H1 (cell line): ENCODE measurements around the gene MDH1. TPM values are rescaled to one million over a fixed set of nuclear protein-coding genes. Genes with fewer than 3 reads are reported as not detected.
A peak's percentile ranks its signal among the peaks of the same experiment; 100 is the strongest.

Source experiments
- CTCF ChIA-PET: fragments of 300-600 bp; sonication (Branson Sonifier 250); formaldehyde crosslinking; loops from one replicate; lab custom pipeline; 2021; ENCODE audit not compliant: partially characterized antibody; lab: Charles Lee
- POLR2A ChIA-PET: fragments of 300-600 bp; sonication (Branson Sonifier 250); formaldehyde crosslinking; loops from one replicate; lab custom pipeline; 2021; ENCODE audit warnings: inconsistent platforms; ENCODE audit not compliant: partially characterized antibody; lab: Charles Lee
- DNase-seq, 2 experiments: peaks; one replicate each; pipeline versions ENCODE4 v3.0.0 to v3.0.0-alpha.2; 2010 to 2022; ENCODE audit warnings: low spot score in 2 of 2, low read depth in 1 of 2, mixed read lengths in 1 of 2
- FAIRE-seq: peaks from 2 replicates; lab custom pipeline; 2011; peaks lifted over from hg19 to GRCh38; lab: Jason Lieb, UNC
- H2AFZ ChIP-seq: 2 replicates; pipeline ENCODE4 v1.8.1; 2012; ENCODE audit warnings: low read length, inconsistent platforms
- H2AK5ac ChIP-seq: 2 replicates; pipeline ENCODE4 v1.6.1; 2013; ENCODE audit warnings: low read depth, low read length
- H2BK120ac ChIP-seq: replicated peaks from 2 replicates; pipeline ENCODE3; 2013; ENCODE audit warnings: low read depth, low read length, inconsistent platforms
- H2BK12ac ChIP-seq: 2 replicates; pipeline ENCODE4 v1.6.1; 2013; ENCODE audit warnings: low read depth, low read length
- H2BK15ac ChIP-seq: 2 replicates; pipeline ENCODE4 v1.6.1; 2013; ENCODE audit warnings: low read length
- H2BK20ac ChIP-seq: 2 replicates; pipeline ENCODE4 v1.6.1; 2013; ENCODE audit warnings: low read length
- H2BK5ac ChIP-seq: 2 replicates; pipeline ENCODE4 v1.6.1; 2013; ENCODE audit warnings: low read depth, low read length
- H3K14ac ChIP-seq: 2 replicates; pipeline ENCODE4 v1.6.1; 2013; ENCODE audit warnings: inconsistent platforms; ENCODE audit not compliant: insufficient read length
- H3K18ac ChIP-seq: 2 replicates; pipeline ENCODE4 v1.6.1; 2013; ENCODE audit warnings: low read length; ENCODE audit errors: extremely low read depth
- H3K23ac ChIP-seq: 2 replicates; pipeline ENCODE4 v1.6.1; 2013; ENCODE audit warnings: inconsistent platforms; ENCODE audit not compliant: insufficient read length
- H3K23me2 ChIP-seq: 2 replicates; pipeline ENCODE4 v1.6.1; 2013; ENCODE audit warnings: low read depth, low read length
- H3K27ac ChIP-seq: 2 replicates; pipeline ENCODE4 v1.6.1; 2011; ENCODE audit warnings: low read depth, low read length, inconsistent platforms
- H3K27me3 ChIP-seq, 4 experiments: replicated peaks in 1 of 4; 1 replicate in 1 of 4; 2 replicates in 3 of 4; pipeline versions ENCODE4 v1.6.1 to v1.8.1; 2011 to 2013; ENCODE audit warnings: low read length in 3 of 4, mild to moderate bottlenecking in 3 of 4, inconsistent platforms in 2 of 4, mixed read lengths in 2 of 4, moderate library complexity in 1 of 4; ENCODE audit not compliant: control insufficient read depth in 3 of 4, insufficient read depth in 3 of 4; ENCODE audit errors: extremely low read depth in 1 of 4
- H3K36me3 ChIP-seq, 4 experiments: 2 replicates each; pipeline versions ENCODE4 v1.6.1 to v1.8.1; 2011 to 2013; ENCODE audit warnings: mild to moderate bottlenecking in 4 of 4, low read length in 3 of 4, moderate library complexity in 2 of 4, control low read depth in 1 of 4, inconsistent platforms in 1 of 4; ENCODE audit not compliant: insufficient read depth in 4 of 4, control insufficient read depth in 2 of 4
- H3K4ac ChIP-seq: replicated peaks from 2 replicates; pipeline ENCODE3; 2013; ENCODE audit warnings: low read length, low read depth, mixed read lengths, inconsistent platforms; ENCODE audit not compliant: insufficient read length
- H3K4me1 ChIP-seq, 4 experiments: replicated peaks in 1 of 4; 1 replicate in 1 of 4; 2 replicates in 3 of 4; pipeline versions ENCODE4 v1.6.1 to v1.8.1; 2011 to 2013; ENCODE audit warnings: low read length in 3 of 4, inconsistent platforms in 2 of 4, mixed read lengths in 1 of 4; ENCODE audit not compliant: insufficient read depth in 4 of 4, control insufficient read depth in 3 of 4
- H3K4me2 ChIP-seq, 2 experiments: 2 replicates each; pipeline versions ENCODE4 v1.6.1 to v1.8.1; 2011 to 2013; ENCODE audit warnings: low read depth in 2 of 2, low read length in 2 of 2, control low read depth in 1 of 2, inconsistent platforms in 1 of 2, mild to moderate bottlenecking in 1 of 2; ENCODE audit not compliant: insufficient read depth in 1 of 2
- H3K4me3 ChIP-seq, 4 experiments: fragments of 200-600, 300-600 bp in 1 of 4; sonication (generic), shearing (Covaris generic), sonication (Bioruptor Twin) in 1 of 4; 2 replicates each; pipeline versions ENCODE4 v1.5.1 to v1.8.1; 2011 to 2016; ENCODE audit warnings: low read length in 4 of 4, low read depth in 3 of 4, control low read depth in 2 of 4, inconsistent platforms in 2 of 4, mild to moderate bottlenecking in 2 of 4, mixed read lengths in 1 of 4, moderate library complexity in 1 of 4; ENCODE audit not compliant: insufficient read depth in 2 of 4; ENCODE audit errors: extremely low read depth in 1 of 4
- H3K56ac ChIP-seq: replicated peaks from 2 replicates; pipeline ENCODE3; 2013; ENCODE audit warnings: low read depth, mild to moderate bottlenecking, mixed read lengths, low read length, inconsistent platforms; ENCODE audit not compliant: insufficient read length
- H3K79me1 ChIP-seq: 2 replicates; pipeline ENCODE4 v1.6.1; 2013; ENCODE audit warnings: low read depth, low read length, control low read depth
- H3K79me2 ChIP-seq, 2 experiments: 2 replicates each; pipeline versions ENCODE4 v1.6.1 to v1.8.1; 2012 to 2013; ENCODE audit warnings: low read length in 2 of 2, mild to moderate bottlenecking in 2 of 2, inconsistent platforms in 1 of 2; ENCODE audit not compliant: insufficient read depth in 2 of 2, control insufficient read depth in 1 of 2
- H3K9ac ChIP-seq, 4 experiments: replicated peaks in 1 of 4; 1 replicate in 1 of 4; 2 replicates in 3 of 4; pipeline versions ENCODE4 v1.6.1 to v1.8.1; 2011 to 2013; ENCODE audit warnings: low read depth in 3 of 4, low read length in 3 of 4, control low read depth in 2 of 4, mild to moderate bottlenecking in 2 of 4, moderate library complexity in 2 of 4, inconsistent platforms in 1 of 4; ENCODE audit errors: extremely low read depth in 1 of 4
- H3K9me3 ChIP-seq, 2 experiments: 2 replicates each; pipeline versions ENCODE4 v1.6.1 to v1.8.1; 2012 to 2013; ENCODE audit warnings: mild to moderate bottlenecking in 2 of 2, moderate library complexity in 2 of 2, control low read depth in 1 of 2, inconsistent platforms in 1 of 2, low read depth in 1 of 2, low read length in 1 of 2, mixed read lengths in 1 of 2; ENCODE audit not compliant: insufficient read depth in 2 of 2
- H4K20me1 ChIP-seq, 2 experiments: replicated peaks in 1 of 2; 2 replicates each; pipeline versions ENCODE3 to v1.8.1; 2011 to 2013; ENCODE audit warnings: inconsistent platforms in 2 of 2, low read length in 2 of 2, mild to moderate bottlenecking in 1 of 2; ENCODE audit not compliant: insufficient read depth in 2 of 2, control insufficient read depth in 1 of 2
- H4K5ac ChIP-seq: 2 replicates; pipeline ENCODE4 v1.6.1; 2013; ENCODE audit warnings: low read length, low read depth, mixed read lengths, inconsistent platforms; ENCODE audit not compliant: insufficient read length
- H4K8ac ChIP-seq: 2 replicates; pipeline ENCODE4 v1.8.0; 2013; ENCODE audit warnings: mild to moderate bottlenecking, moderate library complexity, low read length, inconsistent platforms; ENCODE audit not compliant: insufficient read depth; ENCODE audit errors: extremely low read depth
- H4K91ac ChIP-seq: replicated peaks from 2 replicates; pipeline ENCODE3; 2013; ENCODE audit warnings: low read length, mixed read lengths, inconsistent platforms; ENCODE audit not compliant: insufficient read length
- ASH2L ChIP-seq: fragments of 200-600, 300-600 bp; sonication (generic); IDR thresholded peaks from one replicate; pipeline ENCODE4 v1.7.1; 2017; ENCODE audit warnings: low read length
- CREB1 ChIP-seq: IDR thresholded peaks from 2 replicates; pipeline ENCODE4 v1.6.1; 2012; ENCODE audit warnings: inconsistent platforms
- JUN ChIP-seq: IDR thresholded peaks from 2 replicates; pipeline ENCODE4 v1.6.1; 2011; ENCODE audit warnings: low read depth, mild to moderate bottlenecking, improper control_type of control experiment, low read length
- KDM1A ChIP-seq: fragments of 200-600, 300-600 bp; sonication (generic); IDR thresholded peaks from 2 replicates; pipeline ENCODE4 v1.7.1; 2016; ENCODE audit warnings: mild to moderate bottlenecking, low read length, borderline replicate concordance
- RBBP5 ChIP-seq: IDR thresholded peaks from 2 replicates; pipeline ENCODE4 v1.7.1; 2012; ENCODE audit warnings: low read depth, mild to moderate bottlenecking, inconsistent platforms, low read length, moderate library complexity, borderline replicate concordance
- RFX5 ChIP-seq: IDR thresholded peaks from 2 replicates; pipeline ENCODE4 v1.6.1; 2011; ENCODE audit warnings: low read depth, low read length, improper control_type of control experiment, borderline replicate concordance
- SAP30 ChIP-seq: fragments of 300-600 bp; sonication (generic); IDR thresholded peaks from 2 replicates; pipeline ENCODE4 v1.7.1; 2012; ENCODE audit warnings: low read length, moderate library complexity, mild to moderate bottlenecking, inconsistent platforms; ENCODE audit not compliant: insufficient read depth, insufficient replicate concordance
- SIX5 ChIP-seq: IDR thresholded peaks from 2 replicates; pipeline ENCODE4 v1.6.1; 2011; ENCODE audit warnings: mild to moderate bottlenecking, low read depth, low read length
- TAF1 ChIP-seq: IDR thresholded peaks from 2 replicates; pipeline ENCODE4 v1.6.1; 2011; ENCODE audit warnings: mild to moderate bottlenecking, low read depth, low read length
- YY1 ChIP-seq: IDR thresholded peaks from 2 replicates; pipeline ENCODE4 v1.6.1; 2011; ENCODE audit warnings: low read depth, mild to moderate bottlenecking, low read length
- WGBS, 2 experiments: shearing (Covaris generic) in 1 of 2; methylation state at CpG; one replicate each; pipeline versions ENCODE4 v1.1.6 to v1.1.7; 2013 to 2015; ENCODE audit warnings: low lambda C conversion rate in 2 of 2, mixed read lengths in 2 of 2, inconsistent platforms in 1 of 2, low coverage in 1 of 2, missing lambda C conversion rate in 1 of 2; ENCODE audit not compliant: insufficient replicate concordance in 2 of 2, insufficient coverage in 1 of 2, insufficient read length in 1 of 2; ENCODE audit errors: extremely low coverage in 1 of 2, missing lambda C conversion rate in 1 of 2; 5-methylcytosine and 5-hydroxymethylcytosine counted together
- polyA plus RNA-seq, 7 experiments: library from polyadenylated mRNA; depleted of rRNA in 3 of 7; stranded (reverse) in 5 of 7; unstranded in 2 of 7; fragments of >200 nt in 5 of 7; fragments of 200-250 nt in 2 of 7; gene quantifications; 1 replicate in 5 of 7; 2 replicates in 1 of 7; 4 replicates in 1 of 7; pipeline versions ENCODE4 v1.2.1 to v1.2.3, GENCODE V29; 2011 to 2013; ENCODE audit warnings: missing spikeins in 2 of 7, mixed read lengths in 2 of 7
- total RNA-seq: library from RNA; stranded (reverse); fragmentation: NEBNext Ultra II Directional; extraction: Animal tissue kit (Norgen Biotek cat#: 25700); gene quantifications from 2 replicates; pipeline ENCODE4 v1.2.1, GENCODE V29; 2021
- TF ChIP-seq, protein P1 (sequence below): IDR thresholded peaks from 2 replicates; pipeline ENCODE4 v1.6.1; 2011; ENCODE audit warnings: low read depth, mild to moderate bottlenecking, low read length; ENCODE audit not compliant: insufficient read depth

MDH1 gene
- total and polyA plus RNA-seq, 2 of the 8 experiments (the other 6 are each of a cell fraction or from before 2014, with no cell fraction given): 353 to 376 TPM

DNA sequence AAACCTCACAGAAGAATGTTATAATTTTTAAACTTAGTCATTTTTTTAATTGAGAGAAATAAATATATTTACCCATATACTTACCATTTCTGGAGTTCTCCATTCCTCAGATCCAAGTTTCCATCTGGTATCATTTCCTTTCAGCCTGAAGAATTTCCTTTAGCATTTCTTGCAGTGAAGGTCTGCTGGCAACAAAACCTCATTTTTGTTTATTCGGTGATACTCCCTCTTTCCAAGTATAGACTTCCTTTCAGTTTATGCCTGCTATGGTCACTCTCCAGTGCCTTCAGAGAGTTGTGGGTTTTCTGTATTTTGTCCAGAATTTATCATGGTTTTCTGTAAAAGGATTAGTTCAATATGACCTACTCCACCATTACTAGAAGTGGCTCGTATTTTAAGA lies 17.5 kb upstream of the MDH1 start:
- H3K27me3 ChIP-seq: no peaks in the 10 kb centered on the region
- no peak overlapping the region for H3K4me3 ChIP-seq
- no peak overlapping the region for H3K4ac ChIP-seq
- DNase-seq: no peak
- no peak overlapping the region for H3K4me2 ChIP-seq
- no peak overlapping the region for H3K18ac ChIP-seq
- no peak overlapping the region for H2BK12ac ChIP-seq
- H3K9ac ChIP-seq: no peak overlapping the region
- no peaks in the 10 kb centered on the region for H3K79me1 ChIP-seq
- H3K23me2 ChIP-seq: no peaks in the 10 kb centered on the region
- FAIRE-seq: peak; percentile 28
- H4K8ac ChIP-seq: no peak overlapping the region
- H2AFZ ChIP-seq: no peak overlapping the region
- TF ChIP-seq JUN (no peak), YY1 (no peak), RBBP5 (no peak), RFX5 (no peak), ASH2L (no peak), SIX5 (no peak), TAF1 (no peak), SAP30 (no peak), CREB1 (no peak), KDM1A (no peak)
- TF ChIP-seq, protein P1, sequence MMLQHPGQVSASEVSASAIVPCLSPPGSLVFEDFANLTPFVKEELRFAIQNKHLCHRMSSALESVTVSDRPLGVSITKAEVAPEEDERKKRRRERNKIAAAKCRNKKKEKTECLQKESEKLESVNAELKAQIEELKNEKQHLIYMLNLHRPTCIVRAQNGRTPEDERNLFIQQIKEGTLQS: no peak
- no peaks in the 10 kb centered on the region for H3K9me3 ChIP-seq
- H2AK5ac ChIP-seq: no peak overlapping the region
- no peak overlapping the region for H2BK120ac ChIP-seq
- H3K36me3 ChIP-seq: no peaks in the 10 kb centered on the region
- no peak overlapping the region for H3K23ac ChIP-seq
- H3K14ac ChIP-seq: no peak overlapping the region
- H2BK5ac ChIP-seq: no peak overlapping the region
- POLR2A ChIA-PET: interaction anchor here (2.4 kb wide), 1 partner anchor 17 kb away, joined by 10 read pairs; the partner anchor contains the start of genes MDH1 and WDPCP
- no peak overlapping the region for H4K91ac ChIP-seq
- 87% methylated on average over 2 of the region's 2 CpGs; no CpG with 5 or more reads in 1 of the 2 experiments for WGBS, 2 experiments
- H3K56ac ChIP-seq: no peak overlapping the region
- H4K20me1 ChIP-seq: no peaks in the 10 kb centered on the region
- no peak overlapping the region for H2BK15ac ChIP-seq
- H3K27ac ChIP-seq: no peak overlapping the region; the same call in 1 of the 2 replicates
- no peak overlapping the region for H2BK20ac ChIP-seq
- H4K5ac ChIP-seq: no peak overlapping the region
- peaks cover 0 to 58% of the 10 kb centered on the region in 2 experiments; a peak in 3 of 4 replicates for H3K79me2 ChIP-seq
- CTCF ChIA-PET: no interaction called here
- peaks cover 0 to 10% (median 5%) of the 10 kb centered on the region in 4 experiments; a peak in 5 of 7 replicates for H3K4me1 ChIP-seq
